GM19452 (cell line): Measurements from ENCODE around the gene PCIF1.
"Not testable (repeated sequence)": the region's sequence is repeated elsewhere in the genome, so short reads cannot be mapped to it uniquely, and the experiment has no call there.

Experiments
- ATAC-seq: cut with Tn5 transposase; IDR thresholded peaks from one replicate; pipeline ENCODE4 v1.9.1; 2021; ENCODE audit not compliant: unreplicated experiment

The PCIF1 gene

DNA sequence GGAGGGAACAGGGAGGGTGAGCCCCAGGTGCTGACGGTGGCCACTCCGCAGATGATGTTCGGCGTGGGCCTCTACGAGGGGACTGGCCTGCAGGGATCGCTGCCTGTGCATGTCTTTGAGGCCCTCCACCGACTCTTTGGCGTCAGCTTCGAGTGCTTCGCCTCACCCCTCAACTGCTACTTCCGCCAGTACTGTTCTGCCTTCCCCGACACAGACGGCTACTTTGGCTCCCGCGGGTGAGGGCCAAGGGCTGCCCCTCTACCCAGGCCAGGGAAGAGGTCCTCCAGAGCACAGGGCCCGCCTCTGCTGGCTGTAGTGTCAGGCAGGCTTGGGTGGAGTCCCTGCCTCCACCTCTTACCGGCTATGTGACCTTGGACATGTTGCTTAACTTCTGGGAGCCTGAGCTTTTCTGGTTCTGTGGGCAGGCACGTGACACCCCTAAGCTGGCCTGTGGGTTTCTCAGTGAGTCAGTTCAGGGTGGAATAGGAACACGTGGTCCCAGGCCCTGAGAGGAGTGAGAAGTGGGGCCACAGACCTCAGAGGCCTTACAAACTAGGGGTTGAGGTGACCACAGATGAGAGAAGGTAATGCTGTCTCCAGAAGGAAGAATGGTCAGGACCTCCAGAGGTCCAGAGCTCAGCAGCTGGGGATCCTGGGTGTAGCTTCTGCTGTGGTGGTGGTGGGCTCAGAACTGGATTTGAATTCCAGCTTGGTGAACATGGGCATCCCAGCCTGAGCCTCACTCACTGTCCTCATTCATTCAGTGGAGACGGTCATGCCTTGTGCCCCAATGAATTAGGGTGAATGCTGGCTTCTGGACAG is 11.9 kb downstream of the PCIF1 start:
- no peak for ATAC-seq

DNA sequence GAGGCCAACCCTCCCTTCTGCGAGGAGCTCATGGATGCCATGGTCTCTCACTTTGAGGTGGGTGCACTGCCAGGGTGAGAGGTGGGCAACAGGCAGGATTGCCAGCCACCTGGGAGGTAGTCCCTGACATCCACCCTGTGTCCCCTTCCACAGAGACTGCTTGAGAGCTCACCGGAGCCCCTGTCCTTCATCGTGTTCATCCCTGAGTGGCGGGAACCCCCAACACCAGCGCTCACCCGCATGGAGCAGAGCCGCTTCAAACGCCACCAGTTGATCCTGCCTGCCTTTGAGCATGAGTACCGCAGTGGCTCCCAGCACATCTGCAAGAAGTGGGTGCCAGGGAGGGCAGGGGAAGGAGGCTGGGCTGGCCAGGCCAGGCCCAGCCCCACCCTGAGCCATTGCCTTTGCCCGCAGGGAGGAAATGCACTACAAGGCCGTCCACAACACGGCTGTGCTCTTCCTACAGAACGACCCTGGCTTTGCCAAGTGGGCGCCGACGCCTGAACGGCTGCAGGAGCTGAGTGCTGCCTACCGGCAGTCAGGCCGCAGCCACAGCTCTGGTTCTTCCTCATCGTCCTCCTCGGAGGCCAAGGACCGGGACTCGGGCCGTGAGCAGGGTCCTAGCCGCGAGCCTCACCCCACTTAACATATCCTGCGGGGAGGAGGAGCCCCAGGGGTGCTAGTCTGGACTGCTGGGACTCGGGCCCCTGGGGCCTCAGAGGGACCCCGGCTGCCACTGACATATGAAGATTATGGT is 12.8 kb downstream of the PCIF1 start:
- ATAC-seq = no peak

DNA sequence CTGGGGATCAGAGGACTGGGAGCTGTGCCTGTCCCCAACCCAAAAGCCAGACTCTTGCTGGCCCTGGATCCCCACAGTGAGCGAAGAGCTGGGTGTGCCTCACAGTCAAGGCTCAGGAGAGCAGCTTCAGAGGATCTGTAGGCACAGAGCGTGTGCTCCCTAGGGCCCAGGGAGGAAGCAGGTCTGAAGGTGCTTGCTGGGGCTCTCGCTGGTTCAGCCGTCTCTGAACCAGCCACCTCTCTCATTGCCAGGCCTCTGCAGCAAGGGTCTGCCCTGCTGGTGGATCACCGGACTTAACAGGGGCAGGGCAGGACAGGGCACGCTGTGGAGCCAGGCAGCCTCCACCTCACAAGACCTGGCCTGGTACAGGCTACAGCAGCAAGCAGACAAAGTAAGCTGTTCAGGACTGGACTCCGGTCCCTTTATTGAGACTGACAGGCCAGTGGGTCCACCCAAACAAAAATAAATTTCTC is 13.8 kb downstream of the PCIF1 start:
- no peak for ATAC-seq

DNA sequence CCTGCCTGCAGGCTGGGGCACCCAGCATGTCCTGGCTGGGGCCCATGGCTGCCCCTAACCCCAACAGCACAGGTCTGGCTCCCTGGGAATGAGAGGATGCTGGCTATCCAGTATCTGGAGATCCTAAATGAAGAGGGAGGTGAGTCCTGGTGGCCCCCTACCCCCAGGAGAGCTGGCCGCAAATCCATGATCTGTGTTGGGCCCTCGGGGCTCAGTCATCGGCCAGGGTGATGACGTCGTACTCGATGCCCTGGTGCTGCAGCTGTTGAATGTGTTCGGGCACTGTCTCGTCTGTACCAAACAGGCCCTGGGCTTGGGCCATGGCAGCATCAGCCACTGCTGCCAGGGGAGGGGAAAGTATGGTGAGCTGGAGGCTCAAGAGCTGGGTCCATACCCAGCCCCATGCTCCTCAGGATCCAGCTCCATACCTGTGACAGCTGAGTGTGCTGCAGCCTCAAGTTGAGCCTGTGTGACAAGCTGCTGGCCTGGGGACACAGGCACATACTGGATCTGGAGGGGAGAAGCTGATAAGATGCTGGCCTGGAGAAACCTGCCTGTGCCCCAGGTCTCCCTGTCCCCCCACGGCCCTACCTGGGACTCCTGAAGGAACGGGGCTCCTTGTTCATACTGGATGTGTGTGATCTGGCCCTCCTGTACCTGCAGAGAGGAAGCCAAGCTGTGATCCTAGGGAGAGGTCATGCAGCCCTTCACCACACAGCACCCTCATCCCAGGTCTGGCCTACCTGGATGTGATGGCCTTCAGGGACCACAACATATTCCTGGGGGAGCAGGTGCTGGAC is 14.5 kb downstream of the PCIF1 start:
- no peak for ATAC-seq

DNA sequence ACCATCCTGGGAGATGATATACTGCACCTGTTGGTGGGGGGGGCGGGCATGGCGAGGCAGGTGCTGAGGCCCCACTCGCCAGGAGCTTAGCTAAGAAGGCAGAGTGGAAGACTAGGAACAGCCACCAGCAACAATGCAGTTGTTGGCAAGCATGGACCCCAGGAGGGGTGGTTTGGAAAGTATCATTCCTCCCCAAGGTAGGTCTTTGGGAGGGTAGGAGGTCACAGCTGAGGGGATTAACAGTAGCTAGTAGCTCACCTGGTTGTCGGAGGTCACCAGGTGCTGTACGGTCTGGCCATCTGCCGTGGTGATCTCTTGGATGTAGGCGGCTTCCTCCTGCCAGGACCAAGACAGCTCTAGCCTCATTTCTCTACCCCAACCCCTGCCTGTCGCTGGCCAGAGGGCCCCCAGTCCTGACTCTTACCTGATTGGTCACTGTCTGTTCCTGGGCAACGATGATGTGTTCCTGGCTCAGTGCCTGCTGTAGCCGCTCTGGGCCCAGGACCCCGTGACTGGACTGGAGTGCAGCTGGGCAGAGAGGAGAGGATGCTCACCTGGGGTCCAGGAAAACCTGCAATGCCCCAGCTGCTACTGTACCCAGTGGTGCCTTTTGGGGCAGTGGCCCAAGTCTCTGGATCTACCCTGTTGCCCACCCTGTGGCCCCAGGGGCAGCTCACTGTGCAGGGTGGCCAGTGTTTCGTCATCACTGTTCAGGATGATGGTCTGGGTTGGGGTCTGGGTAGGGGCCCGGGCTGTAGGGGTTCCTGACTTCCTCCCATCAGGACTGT is 15.3 kb downstream of the PCIF1 start:
- no peak for ATAC-seq

DNA sequence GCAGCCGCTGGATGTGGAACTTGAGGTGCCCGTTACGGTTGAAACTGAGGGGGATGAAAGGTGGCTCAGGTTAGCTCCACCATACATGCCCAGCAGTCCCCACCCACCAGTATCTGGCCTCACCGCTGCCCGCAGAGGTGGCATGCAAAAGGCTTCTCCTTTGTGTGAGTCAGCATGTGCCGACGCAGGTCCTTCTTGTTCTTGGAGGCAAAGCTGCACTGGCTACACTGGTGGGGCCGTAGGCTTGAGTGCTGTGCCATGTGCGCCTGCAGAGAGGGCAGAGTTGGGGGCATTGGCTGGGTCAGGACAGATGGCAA is 15.8 kb downstream of the PCIF1 start:
- ATAC-seq = no peak

DNA sequence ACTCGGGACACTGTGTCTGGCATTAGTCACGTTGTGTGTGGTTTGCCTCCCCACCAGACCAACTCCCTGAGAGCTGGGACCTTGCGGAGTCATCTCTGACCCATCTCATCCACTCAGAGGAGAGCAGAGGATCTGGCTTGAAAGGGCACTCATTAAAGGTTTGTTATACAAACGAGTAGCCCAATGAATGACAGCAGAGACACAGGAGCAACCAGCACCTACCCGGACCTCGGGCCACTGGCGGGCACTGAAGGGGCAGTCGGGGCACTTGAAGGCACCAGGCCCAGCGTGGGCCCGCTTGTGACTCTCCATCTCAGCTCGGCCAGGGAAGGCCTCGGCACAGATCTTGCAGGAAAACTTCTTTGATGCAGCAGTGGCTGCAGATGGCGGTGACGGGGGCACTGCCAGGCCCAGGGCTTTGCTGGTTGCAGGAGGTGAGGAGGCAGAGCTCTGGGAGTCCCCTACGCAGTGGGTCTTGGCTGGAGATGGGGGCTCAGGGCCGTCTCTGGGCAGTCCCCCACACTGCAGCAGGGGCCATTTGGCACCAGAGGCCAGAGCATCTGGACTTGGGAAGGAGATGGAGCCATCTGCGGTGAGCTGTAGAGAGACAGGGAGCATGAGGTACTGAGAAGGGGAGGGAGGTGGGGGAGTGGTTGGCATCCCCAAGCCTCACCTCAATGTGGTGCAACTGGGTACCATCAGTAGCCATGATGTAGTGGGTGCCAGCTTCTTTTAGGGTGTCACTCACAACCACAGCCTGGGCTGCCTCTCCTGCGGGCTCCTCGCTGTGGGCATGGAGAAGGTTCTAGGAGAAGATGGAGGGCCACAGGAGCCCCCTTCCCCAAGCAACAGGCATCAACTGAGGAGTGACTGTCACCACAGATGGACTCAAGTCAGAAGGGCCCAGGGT is 17.7 kb downstream of the PCIF1 start:
- no peak for ATAC-seq

DNA sequence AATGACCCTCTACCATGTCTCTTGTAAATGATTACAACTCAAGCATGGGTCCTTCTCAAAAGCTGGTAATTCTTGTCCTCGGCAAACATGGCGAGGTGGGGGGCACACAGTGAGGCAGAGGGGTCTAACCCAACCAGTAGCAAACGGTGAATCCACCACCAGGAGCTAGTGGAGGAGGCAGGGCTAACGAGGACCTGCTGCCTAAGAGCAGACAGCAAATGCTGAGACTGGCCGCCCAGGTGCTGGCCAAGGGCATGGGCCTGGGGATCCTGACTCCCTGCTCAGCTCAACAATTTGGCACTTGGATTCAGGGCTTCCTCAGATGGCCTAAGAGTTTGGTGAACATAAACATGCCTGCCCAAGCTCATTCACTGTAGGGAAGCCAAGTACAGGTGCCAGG is 18.4 kb downstream of the PCIF1 start:
- no peak for ATAC-seq

DNA sequence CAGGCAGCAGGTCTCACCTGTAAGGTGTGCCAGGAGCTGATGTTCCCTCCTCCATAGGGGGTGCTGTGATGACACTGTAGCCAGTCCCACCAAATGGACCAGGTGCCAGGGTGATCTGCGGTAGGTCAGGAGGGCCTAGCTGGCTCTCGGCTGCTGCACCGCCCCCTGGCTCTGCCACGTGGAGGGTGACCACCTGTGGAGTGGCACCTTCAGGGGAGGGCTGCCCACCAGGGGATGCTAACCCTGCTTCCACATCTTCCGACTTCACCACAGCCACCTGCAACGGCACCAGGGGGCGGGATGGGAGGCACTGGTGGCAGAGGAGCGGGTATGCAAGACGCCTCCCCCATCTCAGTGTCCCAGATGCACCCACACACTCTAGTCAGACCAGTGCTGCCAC is 19.2 kb downstream of the PCIF1 start:
- ATAC-seq = no peak

DNA sequence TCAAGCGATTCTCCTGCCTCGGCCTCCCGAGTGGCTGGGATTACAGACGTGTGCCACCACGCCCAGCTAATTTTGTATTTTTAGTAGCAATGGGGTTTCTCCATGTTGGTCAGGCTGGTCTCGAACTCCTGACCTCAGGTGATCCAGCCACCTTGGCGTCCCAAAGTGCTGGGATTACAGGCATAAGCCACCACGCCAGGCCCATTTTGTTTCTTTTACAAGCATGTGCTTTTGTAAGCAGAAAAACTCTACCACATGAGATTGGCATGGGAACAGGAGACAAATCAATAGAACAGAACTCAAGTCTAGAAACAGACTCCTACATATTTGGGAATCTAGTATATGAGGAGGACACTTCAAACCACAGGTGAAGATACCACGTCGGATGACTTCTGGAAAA is 21.8 kb downstream of the PCIF1 start:
- not testable (repeated sequence) for ATAC-seq

DNA sequence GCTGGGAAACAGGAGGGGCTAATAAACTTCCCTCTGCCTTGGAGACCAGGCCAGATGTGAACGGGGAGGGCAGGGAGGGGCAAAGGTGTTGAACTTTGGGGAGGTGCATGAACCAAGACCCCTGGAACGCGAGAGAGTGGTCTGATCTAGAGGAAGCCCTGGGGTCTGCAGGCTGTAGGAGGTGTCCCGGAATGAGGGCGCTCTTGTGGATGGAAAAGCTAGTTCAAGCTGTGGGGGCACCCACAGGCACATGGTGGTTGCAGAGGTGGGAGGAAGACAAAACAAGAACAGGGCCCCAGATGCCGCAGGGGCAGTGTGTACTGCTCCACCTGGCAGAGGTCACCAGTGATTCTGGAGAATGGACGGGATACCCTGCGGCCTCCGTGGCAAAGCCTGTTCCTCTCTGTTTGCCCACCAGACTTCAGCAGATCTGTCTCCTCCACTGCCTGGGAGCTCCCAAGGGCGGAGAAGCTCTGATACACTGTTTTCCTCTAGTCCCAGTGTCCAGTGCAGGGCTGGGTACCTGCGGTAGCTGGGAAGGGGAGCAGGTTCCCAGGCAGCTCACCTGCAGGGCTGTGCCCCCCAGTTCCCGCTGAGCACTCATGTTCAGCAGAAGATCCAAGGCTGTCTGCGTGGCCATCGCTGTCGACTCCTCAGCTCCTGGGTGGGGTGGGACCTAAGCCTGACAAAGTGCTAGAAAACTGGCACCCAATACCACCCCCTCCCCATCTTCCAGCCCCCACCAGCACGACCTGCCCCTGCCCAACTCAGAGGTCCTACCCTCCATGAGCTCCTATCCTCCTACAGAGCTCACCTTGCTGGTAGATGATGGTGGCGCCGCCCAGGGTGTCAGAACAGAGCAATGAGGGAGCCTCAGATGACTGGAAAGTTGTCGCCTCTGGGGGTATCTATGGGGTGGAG is 22.8 kb downstream of the PCIF1 start:
- ATAC-seq = no peak

DNA sequence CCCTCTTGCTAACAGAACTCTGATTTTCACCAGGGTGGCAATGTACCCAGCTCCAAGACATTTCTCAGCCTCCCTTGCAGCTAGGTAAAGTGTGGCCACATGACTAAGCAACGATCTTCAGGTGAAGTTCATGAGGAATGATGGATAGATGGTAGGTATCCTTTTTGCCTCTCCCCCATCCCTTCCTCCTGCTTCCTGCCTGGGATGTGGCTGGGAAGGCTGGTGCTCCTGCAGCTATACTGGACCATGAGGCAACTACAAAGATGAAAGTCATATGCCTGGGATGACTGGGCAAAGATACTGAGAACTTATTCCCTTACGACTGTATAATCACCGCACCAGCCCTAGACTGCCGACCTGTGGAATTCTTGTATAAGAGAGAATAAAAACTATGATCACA is 24.1 kb downstream of the PCIF1 start:
- no peak for ATAC-seq

DNA sequence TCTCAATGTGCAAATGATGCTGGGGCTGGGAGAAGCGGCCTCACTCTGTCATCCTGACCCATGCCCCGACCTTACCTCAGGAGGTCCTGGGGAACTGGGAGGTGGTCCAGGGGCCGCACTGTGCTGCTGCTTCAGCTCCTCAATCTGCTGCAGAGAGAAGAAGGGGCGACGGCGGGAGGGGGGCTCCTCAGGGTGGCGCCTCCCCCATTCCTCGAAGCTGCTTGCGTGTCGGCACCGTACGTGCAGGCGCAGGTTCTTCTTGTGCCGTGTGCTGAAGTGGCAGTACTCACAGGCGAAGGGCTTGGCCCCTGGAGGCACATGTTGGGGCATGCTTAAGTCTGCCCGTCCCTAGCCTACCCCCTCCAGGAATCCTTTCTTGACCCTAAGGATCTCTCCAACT is 24.6 kb downstream of the PCIF1 start:
- ATAC-seq = no peak

DNA sequence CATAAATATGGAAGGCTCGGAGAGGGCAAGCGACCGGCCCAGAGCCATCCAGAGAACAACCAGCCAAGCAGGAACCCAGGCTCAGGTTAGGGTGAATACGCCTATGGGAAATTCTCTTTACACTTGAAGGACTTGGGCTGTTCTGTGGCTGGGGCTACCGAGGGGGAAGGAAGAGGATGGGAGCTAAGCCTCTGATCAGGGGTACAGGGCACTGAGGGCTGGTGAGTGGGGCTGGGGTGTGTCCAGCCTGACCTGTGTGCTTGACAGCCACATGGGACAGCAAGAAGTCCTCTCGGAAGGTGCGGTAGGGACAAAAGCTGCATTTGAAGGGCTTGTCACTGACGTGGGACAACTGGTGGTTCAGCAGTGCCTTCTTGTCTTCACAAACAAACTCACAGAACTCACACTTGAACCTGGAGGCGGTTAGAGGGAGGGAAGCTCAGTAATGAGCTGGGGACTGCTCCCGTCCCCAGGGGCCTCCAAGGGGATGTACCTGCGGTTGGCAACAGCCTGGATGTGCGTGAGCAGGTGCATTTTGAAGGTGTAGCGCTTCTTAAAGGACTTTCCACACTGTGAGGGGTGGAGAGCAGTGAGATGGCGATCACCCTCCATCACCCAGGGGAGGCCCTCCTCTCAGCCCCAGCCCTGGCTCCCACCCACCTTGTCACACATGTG is 25.6 kb downstream of the PCIF1 start:
- no peak for ATAC-seq

DNA sequence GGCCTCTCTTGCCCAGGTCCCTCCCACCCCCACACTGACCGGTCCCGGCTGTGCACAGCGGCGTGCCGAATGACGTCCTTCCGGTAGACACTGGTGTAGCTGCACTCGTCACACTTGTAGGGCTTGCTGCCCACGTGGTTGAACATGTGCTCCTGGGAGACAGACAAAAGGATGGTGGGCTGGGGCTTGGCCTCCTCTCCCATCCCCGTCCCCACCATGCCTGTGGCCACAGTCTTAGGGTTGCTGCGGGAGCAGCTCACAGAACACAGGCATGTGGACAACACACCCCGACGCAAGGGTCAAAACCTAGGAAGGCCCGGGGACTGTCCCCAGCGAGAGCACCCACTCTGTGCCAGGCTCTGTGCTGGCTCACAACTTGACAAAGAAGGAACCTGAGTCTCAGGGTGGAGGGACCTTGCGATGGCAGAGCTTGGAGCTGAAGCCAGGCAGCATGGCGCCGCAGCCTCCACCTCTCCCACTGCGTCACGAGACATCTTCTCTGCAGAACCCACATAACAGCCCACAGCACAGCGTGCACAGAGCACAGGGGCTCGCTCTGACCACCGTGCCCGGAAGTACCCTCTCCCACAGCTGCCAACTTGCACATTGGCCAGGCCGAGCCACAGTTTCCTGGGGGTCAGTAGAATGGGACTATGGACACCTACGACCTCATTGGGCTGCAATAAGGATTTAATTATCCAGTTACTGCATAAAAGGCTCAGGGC is 27.7 kb downstream of the PCIF1 start:
- no peak for ATAC-seq

DNA sequence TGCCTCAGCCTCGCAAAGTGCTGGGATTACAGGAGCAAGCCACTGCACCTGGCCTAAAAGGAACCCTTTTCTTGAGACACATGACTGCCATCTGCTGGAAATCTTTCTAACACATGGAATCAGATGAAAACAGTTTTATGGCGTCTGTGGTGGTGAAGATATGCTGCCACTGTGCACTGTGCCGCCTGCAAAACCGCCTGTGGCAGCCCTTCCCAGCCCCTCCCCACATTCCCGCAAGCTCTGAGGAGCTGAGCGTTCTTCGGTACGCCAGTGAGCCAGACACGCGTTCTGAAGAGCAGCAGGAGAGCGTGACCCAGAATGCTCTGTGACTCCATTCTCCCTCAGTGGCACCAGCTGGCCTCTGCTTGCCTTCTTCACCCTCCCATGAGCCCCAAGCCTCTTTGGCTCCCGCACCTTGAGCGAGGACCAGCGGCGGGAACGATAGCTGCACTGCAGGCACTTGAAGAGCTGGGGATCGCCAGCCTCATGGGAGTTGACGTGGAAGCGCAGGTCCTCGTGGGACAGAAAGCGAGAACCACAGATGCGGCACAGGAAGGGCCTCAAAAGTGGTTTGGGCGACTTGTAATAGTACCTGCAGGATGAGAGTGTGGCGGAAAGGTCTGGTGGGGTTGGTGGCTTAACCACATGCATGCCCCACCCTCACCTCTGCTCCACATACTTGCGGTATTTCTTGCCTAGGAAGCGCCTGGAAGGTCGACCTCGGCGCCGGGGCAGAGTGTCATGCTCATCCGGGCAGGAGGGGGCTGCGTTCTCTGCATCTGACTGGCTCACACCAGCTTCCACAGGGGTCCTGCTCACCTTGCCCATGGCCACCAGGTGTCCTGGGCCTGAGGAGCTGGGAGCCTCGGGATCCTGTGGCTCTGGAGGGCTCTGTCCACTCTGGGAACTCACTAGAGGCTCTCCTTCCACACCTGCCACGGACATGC is 28.8 kb downstream of the PCIF1 start:
- ATAC-seq = no peak

DNA sequence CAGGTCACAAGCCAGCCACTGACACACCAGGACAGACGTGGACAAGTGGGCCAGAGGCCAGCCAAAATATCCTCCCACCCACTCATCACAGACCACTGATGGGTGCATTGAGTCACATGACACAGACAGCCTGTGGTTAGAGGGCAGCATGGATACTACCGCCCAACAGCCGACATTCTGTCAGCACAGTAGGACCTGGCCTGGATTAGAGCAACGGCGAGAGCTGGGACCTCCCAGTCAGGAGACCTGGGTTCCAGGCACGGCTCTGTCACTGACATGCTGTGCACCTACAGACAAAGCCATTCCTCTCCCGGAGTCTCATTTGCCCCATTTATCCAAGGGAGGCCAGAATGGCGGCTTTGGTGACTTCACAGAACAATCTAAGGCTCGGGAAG is 29.5 kb downstream of the PCIF1 start:
- no peak for ATAC-seq
